ENCODE measurements around the gene RIC3. TPM values are rescaled to one million over a fixed set of nuclear protein-coding genes. Genes with fewer than 3 reads are reported as not detected.
A peak's percentile ranks its signal among the peaks of the same experiment; 100 is the strongest.

Gene RIC3
- total RNA-seq, 1 experiment from 2014 or later = not detected

DNA sequence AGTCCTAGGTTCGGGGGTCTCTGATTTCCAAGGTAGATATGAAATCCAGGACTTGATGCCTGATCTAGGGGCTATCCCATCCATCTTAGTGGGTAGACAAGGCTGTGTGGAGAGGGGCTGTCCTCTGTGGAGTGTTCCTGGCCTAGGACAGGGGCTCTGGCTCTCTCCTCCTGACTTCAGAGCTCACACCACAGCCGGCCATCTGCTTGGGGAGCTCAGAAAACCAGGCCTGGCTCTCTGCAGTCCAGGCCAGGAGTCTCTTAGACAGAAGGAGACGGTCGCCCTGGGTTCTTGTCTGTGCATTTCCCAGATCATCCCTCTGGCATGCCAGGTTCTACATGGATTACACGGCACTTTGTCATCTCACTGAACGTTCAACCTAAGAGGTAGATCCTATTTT, 69.9 kb downstream of the RIC3 start:
- H3K4me2 ChIP-seq (ENCODE audit: low read length) = no peak overlapping the region
- H3K4me1 ChIP-seq (ENCODE audit: insufficient read depth, low read length) = no peaks in the 10 kb centered on the region
- ATAC-seq = no peak; the same call in 1 of the 2 replicates
- no peaks in the 10 kb centered on the region for H3K79me2 ChIP-seq (ENCODE audit: low read length)
- H3K4me3 ChIP-seq (ENCODE audit: low read length) = no peak overlapping the region
- no peak overlapping the region for H3K27ac ChIP-seq (ENCODE audit: low read length)
- no peak overlapping the region for H2AFZ ChIP-seq (ENCODE audit: low read length)
- no peaks in the 10 kb centered on the region for H3K27me3 ChIP-seq (ENCODE audit: low read length)
- H3K9me2 ChIP-seq (replicated peaks; ENCODE audit: low read length) = no peaks in the 10 kb centered on the region
- ChIA-PET CTCF (interaction anchor here (1.0 to 2.6 kb wide), 4 partner anchors 11 to 93 kb away, joined by 3 to 49 read pairs (median 20); no protein-coding TSS in a partner anchor), POLR2A (ENCODE audit: unreplicated experiment) (no interaction called here)
- H3K36me3 ChIP-seq (ENCODE audit: low read depth, low read length) = no peaks in the 10 kb centered on the region
- intact Hi-C loops (cut with micrococcal nuclease) = loop anchor here (1.0 to 2.0 kb wide), 3 partner anchors 66 to 206 kb away; no protein-coding TSS in a partner anchor
- TF ChIP-seq EZH2 (IDR thresholded peaks at IDR 0.05; ENCODE audit: low read length, unreplicated experiment) = no peak
- TF ChIP-seq EZH2phosphoT487 (IDR thresholded peaks at IDR 0.05; ENCODE audit: borderline replicate concordance, low read length) = no peak
- TF ChIP-seq, protein P1, sequence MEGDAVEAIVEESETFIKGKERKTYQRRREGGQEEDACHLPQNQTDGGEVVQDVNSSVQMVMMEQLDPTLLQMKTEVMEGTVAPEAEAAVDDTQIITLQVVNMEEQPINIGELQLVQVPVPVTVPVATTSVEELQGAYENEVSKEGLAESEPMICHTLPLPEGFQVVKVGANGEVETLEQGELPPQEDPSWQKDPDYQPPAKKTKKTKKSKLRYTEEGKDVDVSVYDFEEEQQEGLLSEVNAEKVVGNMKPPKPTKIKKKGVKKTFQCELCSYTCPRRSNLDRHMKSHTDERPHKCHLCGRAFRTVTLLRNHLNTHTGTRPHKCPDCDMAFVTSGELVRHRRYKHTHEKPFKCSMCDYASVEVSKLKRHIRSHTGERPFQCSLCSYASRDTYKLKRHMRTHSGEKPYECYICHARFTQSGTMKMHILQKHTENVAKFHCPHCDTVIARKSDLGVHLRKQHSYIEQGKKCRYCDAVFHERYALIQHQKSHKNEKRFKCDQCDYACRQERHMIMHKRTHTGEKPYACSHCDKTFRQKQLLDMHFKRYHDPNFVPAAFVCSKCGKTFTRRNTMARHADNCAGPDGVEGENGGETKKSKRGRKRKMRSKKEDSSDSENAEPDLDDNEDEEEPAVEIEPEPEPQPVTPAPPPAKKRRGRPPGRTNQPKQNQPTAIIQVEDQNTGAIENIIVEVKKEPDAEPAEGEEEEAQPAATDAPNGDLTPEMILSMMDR (conservative IDR thresholded peaks at IDR 0.05; ENCODE audit: low read depth, low read length) = no peak
- H3K9ac ChIP-seq (ENCODE audit: low read length) = no peak overlapping the region
- DNase-seq = no peak
- no peaks in the 10 kb centered on the region for H3F3A ChIP-seq (ENCODE audit: low read length, unreplicated experiment)
- no peaks in the 10 kb centered on the region for H4K20me1 ChIP-seq (ENCODE audit: low read length)
- BruUV-seq (replicated peaks) = no TSS peak
- H3K9me3 ChIP-seq (ENCODE audit: low read length) = no peaks in the 10 kb centered on the region

DNA sequence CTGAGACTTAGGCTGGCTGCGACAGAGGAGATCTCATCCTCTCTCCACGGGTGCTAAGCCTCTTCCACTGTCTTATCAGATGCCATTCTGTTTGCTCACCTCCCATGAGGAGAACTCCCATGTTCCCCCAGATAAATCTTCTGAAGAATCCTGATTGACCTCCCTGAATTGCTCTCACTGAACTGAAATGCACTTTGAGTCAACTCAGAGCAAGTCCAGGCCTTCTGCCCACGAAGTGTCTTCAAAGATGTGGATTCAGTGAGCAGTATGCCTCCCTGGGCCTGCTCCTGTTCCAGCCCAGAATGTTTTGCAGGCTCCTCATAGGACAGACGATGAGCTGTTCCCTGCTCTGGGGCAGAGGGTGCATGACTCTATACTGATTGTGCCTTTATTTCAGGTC, 70.5 kb downstream of the RIC3 start:
- H3K79me2 ChIP-seq (ENCODE audit: low read length) = no peaks in the 10 kb centered on the region
- H2AFZ ChIP-seq (ENCODE audit: low read length) = no peak overlapping the region
- ATAC-seq (peak; percentile 45; the same call in 1 of the 2 replicates), DNase-seq (peak; percentile 19)
- H3F3A ChIP-seq (ENCODE audit: low read length, unreplicated experiment) = no peaks in the 10 kb centered on the region
- no TSS peak for BruUV-seq (replicated peaks)
- H3K36me3 ChIP-seq (ENCODE audit: low read depth, low read length) = no peaks in the 10 kb centered on the region
- H3K4me3 ChIP-seq (ENCODE audit: low read length) = no peak overlapping the region
- intact Hi-C loops (cut with micrococcal nuclease) = loop anchor here (2.0 kb wide), 1 partner anchor 206 kb away; no protein-coding TSS in a partner anchor
- no peaks in the 10 kb centered on the region for H3K4me1 ChIP-seq (ENCODE audit: insufficient read depth, low read length)
- no peaks in the 10 kb centered on the region for H3K9me2 ChIP-seq (replicated peaks; ENCODE audit: low read length)
- no peak overlapping the region for H3K4me2 ChIP-seq (ENCODE audit: low read length)
- H3K27ac ChIP-seq (ENCODE audit: low read length) = no peak overlapping the region
- H4K20me1 ChIP-seq (ENCODE audit: low read length) = no peaks in the 10 kb centered on the region
- ChIA-PET CTCF (interaction anchor here (1.4 to 2.6 kb wide), 3 partner anchors 12 to 92 kb away, joined by 4 to 49 read pairs (median 35); no protein-coding TSS in a partner anchor), POLR2A (ENCODE audit: unreplicated experiment) (no interaction called here)
- no peak overlapping the region for H3K9ac ChIP-seq (ENCODE audit: low read length)
- no peaks in the 10 kb centered on the region for H3K9me3 ChIP-seq (ENCODE audit: low read length)
- no peaks in the 10 kb centered on the region for H3K27me3 ChIP-seq (ENCODE audit: low read length)
- TF ChIP-seq, protein P1 (conservative IDR thresholded peaks at IDR 0.05; ENCODE audit: low read depth, low read length) = no peak

DNA sequence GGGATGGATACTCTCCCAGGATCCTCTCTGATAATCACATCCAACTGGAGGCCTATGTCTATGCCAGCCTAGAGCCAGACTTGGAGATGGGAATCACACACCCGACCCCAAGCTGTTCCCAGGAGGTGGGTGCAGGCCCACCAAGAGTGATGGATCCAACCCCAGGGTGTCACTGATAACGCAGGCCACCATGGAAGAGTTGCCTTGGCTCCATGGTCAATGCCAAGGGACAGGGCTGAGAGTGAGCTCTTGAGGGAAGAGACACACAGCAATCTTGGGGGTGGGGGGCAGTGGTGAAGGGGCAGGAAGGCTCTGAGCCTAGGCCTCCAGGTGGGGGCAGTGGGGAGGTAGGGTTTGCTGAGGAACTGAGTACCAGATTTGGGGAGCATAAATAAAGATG, 70.9 kb downstream of the RIC3 start:
- TF ChIP-seq EZH2phosphoT487 (IDR thresholded peaks at IDR 0.05; ENCODE audit: borderline replicate concordance, low read length) = no peak
- no peak for TF ChIP-seq EZH2 (IDR thresholded peaks at IDR 0.05; ENCODE audit: low read length, unreplicated experiment)
- TF ChIP-seq, protein P1 (conservative IDR thresholded peaks at IDR 0.05; ENCODE audit: low read depth, low read length) = no peak
- Histone ChIP-seq H3K9me2 (replicated peaks; ENCODE audit: low read length) (no peaks in the 10 kb centered on the region), H3K4me1 (ENCODE audit: insufficient read depth, low read length) (no peaks in the 10 kb centered on the region), H3K79me2 (ENCODE audit: low read length) (no peaks in the 10 kb centered on the region), H2AFZ (ENCODE audit: low read length) (no peak overlapping the region), H3F3A (ENCODE audit: low read length, unreplicated experiment) (no peaks in the 10 kb centered on the region), H3K27ac (ENCODE audit: low read length) (no peak overlapping the region), H3K9me3 (ENCODE audit: low read length) (no peaks in the 10 kb centered on the region), H3K4me3 (ENCODE audit: low read length) (no peak overlapping the region), H4K20me1 (ENCODE audit: low read length) (no peaks in the 10 kb centered on the region), H3K4me2 (ENCODE audit: low read length) (no peak overlapping the region), H3K9ac (ENCODE audit: low read length) (no peak overlapping the region), H3K27me3 (ENCODE audit: low read length) (no peaks in the 10 kb centered on the region), H3K36me3 (ENCODE audit: low read depth, low read length) (no peaks in the 10 kb centered on the region)
- no TSS peak for BruUV-seq (replicated peaks)
- CTCF ChIA-PET = interaction anchor here (2.1 to 2.6 kb wide), 2 partner anchors 65 to 92 kb away, joined by 35 to 49 read pairs; no protein-coding TSS in a partner anchor
- POLR2A ChIA-PET (ENCODE audit: unreplicated experiment) = no interaction called here
- DNase-seq (no peak), ATAC-seq (no peak)
- intact Hi-C loops (cut with micrococcal nuclease) = loop anchor here (2.0 kb wide), 1 partner anchor 205 kb away; no protein-coding TSS in a partner anchor
